Measurements from ENCODE around the gene RTCA. TPM values are rescaled to one million over a fixed set of nuclear protein-coding genes. Genes with fewer than 3 reads are reported as not detected.
A peak's percentile ranks its signal among the peaks of the same experiment; 100 is the strongest.

The RTCA gene
- 31.1 and 32.5 TPM in 2 replicates for total RNA-seq

DNA sequence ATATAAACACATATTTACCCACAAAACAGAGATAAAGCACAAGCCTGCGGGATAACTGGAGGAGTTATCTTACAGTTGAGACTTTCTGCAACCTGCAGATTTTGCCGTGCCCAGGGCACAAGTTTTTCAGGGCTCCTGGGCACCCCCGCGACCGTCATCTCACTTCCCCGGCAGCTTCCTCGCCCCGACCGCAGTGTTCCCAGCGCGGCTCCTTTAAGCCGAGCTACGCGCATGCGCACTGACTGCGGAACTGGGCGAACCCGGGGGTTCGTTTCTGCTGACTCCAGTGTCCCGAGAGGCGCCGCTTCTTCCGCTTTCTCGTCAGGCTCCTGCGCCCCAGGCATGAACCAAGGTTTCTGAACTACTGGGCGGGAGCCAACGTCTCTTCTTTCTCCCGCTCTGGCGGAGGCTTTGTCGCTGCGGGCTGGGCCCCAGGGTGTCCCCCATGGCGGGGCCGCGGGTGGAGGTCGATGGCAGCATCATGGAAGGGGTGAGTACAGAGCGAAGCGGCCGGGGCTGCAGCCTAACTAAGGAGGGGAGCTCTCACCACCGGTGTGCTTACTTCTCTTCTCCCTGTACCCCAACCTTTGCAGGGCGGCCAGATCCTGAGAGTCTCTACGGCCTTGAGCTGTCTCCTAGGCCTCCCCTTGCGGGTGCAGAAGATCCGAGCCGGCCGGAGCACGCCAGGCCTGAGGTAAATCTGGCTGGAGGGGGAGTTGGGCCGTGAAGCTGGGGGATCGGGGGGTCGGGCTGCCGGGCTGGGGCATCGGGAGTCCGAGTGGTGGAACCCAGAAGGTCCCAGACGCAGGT, at the start of gene RTCA:
Gene RTCA, plus strand, starts transcription at position 286 of the 810 bp plus-strand sequence. Its CDS starts 160 bp downstream, at position 446.
- peak within 1 kb of the TSS; percentile 98 for H3K4me3 ChIP-seq (ENCODE audit: low read depth, low read length)
- TF ChIP-seq, protein P1, sequence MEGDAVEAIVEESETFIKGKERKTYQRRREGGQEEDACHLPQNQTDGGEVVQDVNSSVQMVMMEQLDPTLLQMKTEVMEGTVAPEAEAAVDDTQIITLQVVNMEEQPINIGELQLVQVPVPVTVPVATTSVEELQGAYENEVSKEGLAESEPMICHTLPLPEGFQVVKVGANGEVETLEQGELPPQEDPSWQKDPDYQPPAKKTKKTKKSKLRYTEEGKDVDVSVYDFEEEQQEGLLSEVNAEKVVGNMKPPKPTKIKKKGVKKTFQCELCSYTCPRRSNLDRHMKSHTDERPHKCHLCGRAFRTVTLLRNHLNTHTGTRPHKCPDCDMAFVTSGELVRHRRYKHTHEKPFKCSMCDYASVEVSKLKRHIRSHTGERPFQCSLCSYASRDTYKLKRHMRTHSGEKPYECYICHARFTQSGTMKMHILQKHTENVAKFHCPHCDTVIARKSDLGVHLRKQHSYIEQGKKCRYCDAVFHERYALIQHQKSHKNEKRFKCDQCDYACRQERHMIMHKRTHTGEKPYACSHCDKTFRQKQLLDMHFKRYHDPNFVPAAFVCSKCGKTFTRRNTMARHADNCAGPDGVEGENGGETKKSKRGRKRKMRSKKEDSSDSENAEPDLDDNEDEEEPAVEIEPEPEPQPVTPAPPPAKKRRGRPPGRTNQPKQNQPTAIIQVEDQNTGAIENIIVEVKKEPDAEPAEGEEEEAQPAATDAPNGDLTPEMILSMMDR (IDR thresholded peaks at IDR 0.05; ENCODE audit: insufficient read depth, low read depth, low read length): no peak
- peak; percentile 95 for DNase-seq (ENCODE audit: low read depth)

- no peak for DNase-seq (ENCODE audit: low read depth)
- H3K4me3 ChIP-seq (ENCODE audit: low read depth, low read length): no peak overlapping the region
- TF ChIP-seq, protein P1 (IDR thresholded peaks at IDR 0.05; ENCODE audit: insufficient read depth, low read depth, low read length): no peak
Measured at GRCh38 chr1:100217834-100218233, 48.2 kb upstream of the RTCA start.

- no peak overlapping the region for H3K4me3 ChIP-seq (ENCODE audit: low read depth, low read length)
Measured at GRCh38 chr1:100219457-100219856, 46.6 kb upstream of the RTCA start.

DNA sequence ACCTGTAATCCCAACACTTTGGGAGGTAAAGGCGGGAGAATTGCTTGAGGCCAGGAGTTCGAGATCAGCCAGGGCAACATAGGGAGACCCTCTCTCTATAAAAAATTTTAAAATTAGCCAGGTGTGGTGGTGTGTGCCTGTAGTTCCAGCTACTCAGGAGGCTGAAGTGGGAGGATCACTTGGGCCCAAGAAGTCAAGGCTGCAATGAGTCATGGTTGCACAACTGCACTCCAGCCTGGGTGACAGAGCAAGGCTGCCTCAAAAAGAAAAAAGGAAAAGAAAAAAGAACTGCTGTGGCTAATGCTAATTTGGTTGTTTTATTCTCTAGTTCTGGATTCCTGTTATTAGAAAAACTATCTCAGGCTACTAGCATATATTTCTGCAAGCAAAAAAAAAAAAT, 46.1 kb upstream of the RTCA start:
- peak; percentile 8 for DNase-seq (ENCODE audit: low read depth)
- TF ChIP-seq, protein P1 (IDR thresholded peaks at IDR 0.05; ENCODE audit: insufficient read depth, low read depth, low read length): no peak
- no peak overlapping the region for H3K4me3 ChIP-seq (ENCODE audit: low read depth, low read length)

More at GRCh38 chr1:100219457-100219856, 46.6 kb upstream of the RTCA start:
- DNase-seq (ENCODE audit: low read depth): no peak
- TF ChIP-seq, protein P1 (IDR thresholded peaks at IDR 0.05; ENCODE audit: insufficient read depth, low read depth, low read length): no peak

GRCh38 chr1:100222428-100222827, 43.6 kb upstream of the RTCA start:
- TF ChIP-seq, protein P1 (IDR thresholded peaks at IDR 0.05; ENCODE audit: insufficient read depth, low read depth, low read length): no peak
- DNase-seq (ENCODE audit: low read depth): no peak
- no peak overlapping the region for H3K4me3 ChIP-seq (ENCODE audit: low read depth, low read length)

GRCh38 chr1:100229681-100230443, 36.2 kb upstream of the RTCA start:
- H3K4me3 ChIP-seq (ENCODE audit: low read depth, low read length): no peak overlapping the region
- TF ChIP-seq, protein P1 (IDR thresholded peaks at IDR 0.05; ENCODE audit: insufficient read depth, low read depth, low read length): no peak
- DNase-seq (ENCODE audit: low read depth): no peak
